ENCODE measurements around the gene TAF15. TPM values are rescaled to one million over a fixed set of nuclear protein-coding genes. Genes with fewer than 3 reads are reported as not detected.

The TAF15 gene
- total RNA-seq (246 and 249 TPM in 2 replicates), polyA plus RNA-seq (51.0 and 83.9 TPM in 2 replicates), polyA minus RNA-seq (51.6 and 64.4 TPM in 2 replicates)
- 56.7 TPM for total RNA-seq (2013)

- peak within 1 kb of the TSS; percentile 97 for H3K9ac ChIP-seq (ENCODE audit: low read length)
- peak within 1 kb of the TSS; percentile 71 to 92 (median 90) for H3K4me3 ChIP-seq (ENCODE audit: control extremely low read depth in 1 of 5, extremely low read depth in 1 of 5, insufficient read depth in 1 of 5, low read depth in 2 of 5, low read length in 4 of 5)
- CTCF ChIA-PET = interaction anchor here (0.7 to 8.7 kb wide), 16 partner anchors 8 to 1140 kb away, joined by 3 to 349 read pairs (median 5); partner anchors contain the start of genes AATF and C17orf50
- no peaks in the 10 kb centered on the region for H3K9me3 Mint-ChIP-seq (ENCODE audit: insufficient read depth)
- peak within 1 kb of the TSS; percentile 85 for H3K4me2 ChIP-seq (replicated peaks; ENCODE audit: low read depth, low read length, poor library complexity, severe bottlenecking)
- peak; percentile 81 for TF ChIP-seq CTCF (IDR thresholded peaks at IDR 0.05)
- no peak for TF ChIP-seq EZH2 (IDR thresholded peaks at IDR 0.05; ENCODE audit: borderline replicate concordance, insufficient read depth, low read depth, low read length, poor library complexity, severe bottlenecking)
- DNase-seq (peak; percentile 98), ATAC-seq (ENCODE audit: low read depth) (peak; percentile 87)
- peak within 1 kb of the TSS; percentile 60 for H2AFZ ChIP-seq (ENCODE audit: insufficient read depth, low read depth, low read length, poor library complexity, severe bottlenecking)
- peak within 1 kb of the TSS; percentile 97 for H3K27ac Mint-ChIP-seq
- under 1% methylated on average over 58 of the region's 71 CpGs for WGBS (ENCODE audit: insufficient coverage)
- peaks cover 49% of the 10 kb centered on the region for H3K79me2 ChIP-seq (ENCODE audit: control insufficient read depth, insufficient read depth, low read length)
- H3K27ac ChIP-seq (ENCODE audit: low read length in 2 of 2) = peak within 1 kb of the TSS; percentile 91 to 93
- H3K27me3 Mint-ChIP-seq = no peaks in the 10 kb centered on the region
- peak within 1 kb of the TSS; percentile 92 for H3K4me3 Mint-ChIP-seq
- peaks cover 29 to 34% of the 10 kb centered on the region in 2 donors for H3K4me1 ChIP-seq (ENCODE audit: control insufficient read depth in 2 of 2, insufficient read depth in 2 of 2, low read length in 2 of 2)
- H3K36me3 ChIP-seq (replicated peaks in 1 of 2; ENCODE audit: control extremely low read depth in 1 of 2, control insufficient read depth in 1 of 2, extremely low read depth in 1 of 2, insufficient read depth in 2 of 2, low read length in 1 of 2) = no peaks in the 10 kb centered on the region
- peaks cover 47% of the 10 kb centered on the region for H3K4me1 Mint-ChIP-seq
- H4K20me1 ChIP-seq (ENCODE audit: control insufficient read depth, insufficient read depth, low read length, poor library complexity, severe bottlenecking) = peaks cover 41% of the 10 kb centered on the region
- intact Hi-C loops (cut with micrococcal nuclease) = loop anchor here (1.0 to 10.0 kb wide), 4 partner anchors 45 to 241 kb away; partner anchors contain the start of gene AP2B1
- POLR2A ChIA-PET = interaction anchor here (1.0 to 2.8 kb wide), 6 partner anchors 9 to 231 kb away, joined by 3 to 33 read pairs (median 6); partner anchors contain the start of genes MMP28 and PEX12
- no peaks in the 10 kb centered on the region for H3K9me3 ChIP-seq (ENCODE audit: control extremely low read depth in 1 of 3, control insufficient read depth in 2 of 3, insufficient read depth in 1 of 3, low read length in 2 of 3)
- H3K27me3 ChIP-seq (replicated peaks in 1 of 4; ENCODE audit: control extremely low read depth in 1 of 4, control insufficient read depth in 3 of 4, insufficient read depth in 4 of 4, low read length in 3 of 4) = no peaks in the 10 kb centered on the region
Observed at GRCh38 chr17:35808962-35809854, at the start of gene TAF15. TSS of gene TAF15 (plus strand) at chr17:35809484. CDS start at chr17:35809570, 86 bp downstream.

Data from B cell (primary cell).